ENCODE measurements around the gene CIAO2B.

The CIAO2B gene

GRCh38 chr16:66904846-66905632, 29.2 kb downstream of the CIAO2B start:
- H3K9ac ChIP-seq, result no peak overlapping the region
- peak overlapping the region; percentile 75 for H3K27ac ChIP-seq
- no peaks in the 10 kb centered on the region for H3K9me3 ChIP-seq (ENCODE audit: control insufficient read depth, low read length)
- H3K4me1 ChIP-seq, result peaks cover 46% of the 10 kb centered on the region
- no peak for TF ChIP-seq CTCF (IDR thresholded peaks at IDR 0.05)
- peak overlapping the region; percentile 13 for H3K4me2 ChIP-seq (ENCODE audit: low read length)
- peak overlapping the region; percentile 86 for H2AFZ ChIP-seq
- H3K4me3 ChIP-seq (ENCODE audit: low read depth, low read length), result no peak overlapping the region
- no peaks in the 10 kb centered on the region for H3K36me3 ChIP-seq (ENCODE audit: control insufficient read depth, insufficient read depth, low read length)
- no peaks in the 10 kb centered on the region for H3K79me2 ChIP-seq
- no peaks in the 10 kb centered on the region for H3K27me3 ChIP-seq (ENCODE audit: control insufficient read depth, insufficient read depth, low read length)

DNA sequence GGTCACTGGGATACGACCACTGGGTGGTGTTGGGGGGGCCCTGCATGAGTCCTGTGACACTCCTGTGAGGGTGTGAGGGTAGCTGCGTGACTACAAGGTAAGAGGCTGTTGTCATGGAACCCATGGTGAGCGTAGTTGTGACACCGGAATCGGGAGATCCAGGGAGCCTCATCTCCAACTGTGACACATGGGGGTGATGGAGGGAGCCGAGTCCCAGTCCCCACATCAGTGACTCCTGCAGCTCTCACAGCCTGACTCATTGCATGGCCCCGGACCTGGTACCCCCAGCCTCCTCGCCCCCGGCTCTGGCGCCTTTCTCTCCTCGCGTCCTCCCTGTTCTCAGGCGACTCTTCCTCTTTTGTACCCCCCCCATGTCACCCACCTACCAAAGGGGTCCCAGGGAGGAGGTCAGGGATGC, 29.8 kb downstream of the CIAO2B start:
- Histone ChIP-seq H3K36me3 (ENCODE audit: control insufficient read depth, insufficient read depth, low read length) (no peaks in the 10 kb centered on the region), H3K4me3 (ENCODE audit: low read depth, low read length) (no peak overlapping the region), H3K27me3 (ENCODE audit: control insufficient read depth, insufficient read depth, low read length) (no peaks in the 10 kb centered on the region), H2AFZ (peak overlapping the region; percentile 86), H3K4me2 (ENCODE audit: low read length) (peak overlapping the region; percentile 13), H3K4me1 (peaks cover 52% of the 10 kb centered on the region), H3K79me2 (no peaks in the 10 kb centered on the region), H3K9ac (no peak overlapping the region), H3K27ac (peak overlapping the region; percentile 75), H3K9me3 (ENCODE audit: control insufficient read depth, low read length) (no peaks in the 10 kb centered on the region)
- no peak for TF ChIP-seq CTCF (IDR thresholded peaks at IDR 0.05)

- Histone ChIP-seq H3K9ac (no peak overlapping the region), H3K4me3 (ENCODE audit: low read depth, low read length) (no peak overlapping the region), H3K27ac (no peak overlapping the region)
Measured at GRCh38 chr16:66903544-66904427, 30.4 kb downstream of the CIAO2B start.

DNA sequence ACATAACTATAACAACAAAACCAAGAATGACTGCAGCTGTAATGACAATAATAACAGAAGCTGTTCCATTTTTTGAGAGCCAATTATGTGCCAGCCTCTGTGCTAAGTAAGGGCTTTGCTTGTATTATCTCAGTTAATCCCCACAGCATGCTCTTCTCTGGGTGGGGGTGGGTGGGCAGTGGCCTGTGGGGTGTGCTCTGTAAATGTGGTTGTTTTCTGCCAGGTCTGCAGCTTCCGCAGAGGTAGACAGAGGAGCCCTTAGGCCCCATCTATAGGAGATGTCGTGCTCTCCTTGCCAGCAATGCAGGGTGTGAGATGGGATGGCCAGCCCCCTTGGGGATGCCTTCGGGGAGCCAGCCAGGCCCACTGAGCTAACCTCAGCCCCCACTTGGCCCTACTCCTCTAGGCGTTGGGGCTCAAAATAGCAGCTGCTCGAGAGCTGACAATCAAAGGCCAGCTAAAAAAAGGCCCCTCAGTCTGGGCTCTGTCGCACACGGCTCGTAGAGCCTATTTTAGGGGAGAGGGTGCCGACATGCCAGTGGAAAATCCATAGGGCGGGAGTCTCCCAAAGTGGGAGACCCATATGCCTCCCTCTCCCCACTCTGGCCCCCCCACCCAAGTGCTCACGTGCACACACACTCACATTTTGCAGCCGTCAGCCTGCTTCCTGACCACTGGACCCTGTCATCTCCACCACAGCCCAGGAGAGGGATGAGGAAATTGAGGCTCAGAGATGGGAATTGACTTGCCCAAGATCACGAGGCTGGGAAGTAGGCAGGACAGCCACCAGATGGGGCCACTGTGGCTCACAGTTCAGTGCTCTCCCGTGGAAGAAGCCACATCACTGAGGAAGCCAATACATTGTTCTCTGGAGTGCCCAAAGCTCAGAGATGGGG, 31.3 kb downstream of the CIAO2B start:
- Histone ChIP-seq H3K9ac (no peak overlapping the region), H3K79me2 (no peaks in the 10 kb centered on the region), H3K4me1 (peaks cover 55% of the 10 kb centered on the region), H2AFZ (no peak overlapping the region), H3K4me3 (ENCODE audit: low read depth, low read length) (no peak overlapping the region), H3K27ac (no peak overlapping the region), H3K9me3 (ENCODE audit: control insufficient read depth, low read length) (no peaks in the 10 kb centered on the region), H3K36me3 (ENCODE audit: control insufficient read depth, insufficient read depth, low read length) (no peaks in the 10 kb centered on the region), H3K27me3 (ENCODE audit: control insufficient read depth, insufficient read depth, low read length) (no peaks in the 10 kb centered on the region), H3K4me2 (ENCODE audit: low read length) (no peak overlapping the region)
- no peak for TF ChIP-seq CTCF (IDR thresholded peaks at IDR 0.05)

More at GRCh38 chr16:66903544-66904427, 30.4 kb downstream of the CIAO2B start:
- Histone ChIP-seq H3K27me3 (ENCODE audit: control insufficient read depth, insufficient read depth, low read length) (no peaks in the 10 kb centered on the region), H3K4me1 (peaks cover 55% of the 10 kb centered on the region), H3K79me2 (no peaks in the 10 kb centered on the region), H3K36me3 (ENCODE audit: control insufficient read depth, insufficient read depth, low read length) (no peaks in the 10 kb centered on the region), H3K9me3 (ENCODE audit: control insufficient read depth, low read length) (no peaks in the 10 kb centered on the region), H3K4me2 (ENCODE audit: low read length) (no peak overlapping the region), H2AFZ (no peak overlapping the region)
- TF ChIP-seq CTCF (IDR thresholded peaks at IDR 0.05), result no peak
